Right lobe of liver (tissue), 6 donors: ENCODE results near the gene CDC40. TPM values are rescaled to one million over a fixed set of nuclear protein-coding genes. Genes with fewer than 3 reads are reported as not detected.

Experiments used
- ATAC-seq, 4 donors: fragments of 200-7000 bp; cut with Tn5 transposase; one replicate each; pipeline ENCODE4 v1.9.1; 2020; ENCODE audit warnings: mild to moderate bottlenecking in 4 of 4, moderate library complexity in 4 of 4
- DNase-seq, 3 donors: peaks; one replicate each; pipeline ENCODE4 v3.0.0-alpha.2; 2020
- H3K27ac ChIP-seq, 3 donors: fragments of 200-600 bp; one replicate each; pipeline ENCODE4 v1.8.0; 2022
- H3K27me3 ChIP-seq, 2 donors: fragments of 200-600 bp; one replicate each; pipeline ENCODE4 v1.8.0; 2022
- H3K36me3 ChIP-seq, 4 donors: fragments of 200-600 bp; sonication (generic) in 1 of 4; one replicate each; pipeline versions ENCODE4 v1.5.1 to v1.8.0; 2017 to 2022; ENCODE audit warnings: control low read depth in 1 of 4
- H3K4me1 ChIP-seq, 4 donors: fragments of 200-600 bp; sonication (generic) in 1 of 4; one replicate each; pipeline versions ENCODE4 v1.5.1 to v1.8.0; 2017 to 2022; ENCODE audit warnings: control low read depth in 1 of 4
- H3K4me3 ChIP-seq, 3 donors: fragments of 200-600 bp; one replicate each; pipeline ENCODE4 v1.8.0; 2022
- H3K9me3 ChIP-seq, 4 donors: fragments of 200-600 bp; sonication (generic) in 1 of 4; one replicate each; pipeline versions ENCODE4 v1.5.1 to v1.8.0; 2017 to 2022; ENCODE audit warnings: control low read depth in 1 of 4
- POLR2A ChIP-seq: fragments of 450-650 bp; IDR thresholded peaks from one replicate; pipeline ENCODE4 v1.6.1; 2017; ENCODE audit warnings: antibody characterized with exemption, mild to moderate bottlenecking
- WGBS: methylation state at CpG from one replicate; pipeline ENCODE4 v1.1.6; 2018; ENCODE audit warnings: low coverage, low lambda C conversion rate; ENCODE audit not compliant: insufficient coverage; ENCODE audit errors: missing lambda C conversion rate; 5-methylcytosine and 5-hydroxymethylcytosine counted together
- intact Hi-C, 2 donors: fragments of 100-400 bp; cut with DNase I; formaldehyde crosslinking; loops; one replicate each; pipeline versions ENCODE4 v1.11.2 to v1.14.1; 2022
- total RNA-seq, 6 experiments: library from RNA; depleted of rRNA in 2 of 6; stranded (reverse); fragments of >200 nt in 2 of 6; fragmentation: NEBNext Ultra II Directional in 3 of 6; extraction: Animal tissue kit (Norgen Biotek cat#: 25700) in 3 of 6; gene quantifications; one replicate each; pipeline versions ENCODE4 v1.1.0 to v1.2.4, GENCODE V29; 2016 to 2023
- TF ChIP-seq, protein P1 (sequence below), 4 donors: fragments of 200-600 bp in 3 of 4; fragments of 450-650 bp in 1 of 4; IDR thresholded peaks; one replicate each; pipeline versions ENCODE4 v1.5.1 to v1.8.0; 2016 to 2022; ENCODE audit warnings: antibody characterized with exemption in 4 of 4, mild to moderate bottlenecking in 2 of 4
- donor health status: DM: no; HTN: yes; CAD: no.
- donor health status: DM: no; HTN: no; CAD: no.
- donor health status: DM: no; HTN: no; CAD: no.
- donor health status: DM: no; HTN: yes; CAD: no.
- donor health status: DM: no; HTN: yes; CAD: no.

The CDC40 gene
- total RNA-seq, 6 experiments from 2014 or later, result 10.2 to 12.3 (median 11.0) TPM

- H3K9me3 ChIP-seq, result no peaks in the 10 kb centered on the region
- H3K4me3 ChIP-seq, result no peak overlapping the region
- DNase-seq (no peak), ATAC-seq (peak in 1 of 4 donors; percentile 3)
- intact Hi-C loops, result no loop called here
- 54% methylated on average over 5 of the region's 5 CpGs for WGBS
- TF ChIP-seq POLR2A, result no peak
- H3K36me3 ChIP-seq, result no peaks in the 10 kb centered on the region
- peaks cover 0 to 58% (median 14%) of the 10 kb centered on the region in 4 donors for H3K4me1 ChIP-seq
- no peaks in the 10 kb centered on the region for H3K27me3 ChIP-seq
- H3K27ac ChIP-seq, result peak overlapping the region in 1 of 3 donors; percentile 10
These were observed 3.2 kb downstream of the CDC40 start for GRCh38 chr6:110183292-110183885.

DNA sequence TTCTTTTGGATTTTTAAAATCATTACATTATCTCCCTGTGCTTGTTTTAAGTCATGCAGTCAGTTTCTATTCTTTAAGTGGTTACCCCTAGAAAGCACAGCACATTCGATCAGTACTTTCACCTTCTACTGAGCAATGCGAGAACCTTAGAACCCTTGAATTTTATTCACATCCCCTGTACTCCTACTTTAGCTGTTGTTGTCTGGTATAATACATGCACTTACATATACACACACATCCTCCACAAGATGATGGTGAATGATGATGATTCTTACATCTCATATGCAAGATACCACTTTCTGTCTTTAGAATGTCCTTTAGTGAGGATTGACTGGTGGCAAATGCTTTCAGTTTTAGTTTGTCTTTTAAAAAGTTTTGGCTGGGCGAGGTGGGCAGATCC lies 5.7 kb downstream of the CDC40 start:
- Histone ChIP-seq H3K27me3 (no peaks in the 10 kb centered on the region), H3K4me3 (no peak overlapping the region), H3K9me3 (no peaks in the 10 kb centered on the region), H3K27ac (no peak overlapping the region), H3K36me3 (no peaks in the 10 kb centered on the region), H3K4me1 (peaks cover 0 to 56% (median 14%) of the 10 kb centered on the region in 4 donors)
- 58% methylated on average over 3 of the region's 3 CpGs for WGBS
- DNase-seq, result no peak
- intact Hi-C loops, result no loop called here
- ATAC-seq, result peak in 2 of 4 donors; percentile 5 to 24
- no peak for TF ChIP-seq POLR2A
- TF ChIP-seq, protein P1, sequence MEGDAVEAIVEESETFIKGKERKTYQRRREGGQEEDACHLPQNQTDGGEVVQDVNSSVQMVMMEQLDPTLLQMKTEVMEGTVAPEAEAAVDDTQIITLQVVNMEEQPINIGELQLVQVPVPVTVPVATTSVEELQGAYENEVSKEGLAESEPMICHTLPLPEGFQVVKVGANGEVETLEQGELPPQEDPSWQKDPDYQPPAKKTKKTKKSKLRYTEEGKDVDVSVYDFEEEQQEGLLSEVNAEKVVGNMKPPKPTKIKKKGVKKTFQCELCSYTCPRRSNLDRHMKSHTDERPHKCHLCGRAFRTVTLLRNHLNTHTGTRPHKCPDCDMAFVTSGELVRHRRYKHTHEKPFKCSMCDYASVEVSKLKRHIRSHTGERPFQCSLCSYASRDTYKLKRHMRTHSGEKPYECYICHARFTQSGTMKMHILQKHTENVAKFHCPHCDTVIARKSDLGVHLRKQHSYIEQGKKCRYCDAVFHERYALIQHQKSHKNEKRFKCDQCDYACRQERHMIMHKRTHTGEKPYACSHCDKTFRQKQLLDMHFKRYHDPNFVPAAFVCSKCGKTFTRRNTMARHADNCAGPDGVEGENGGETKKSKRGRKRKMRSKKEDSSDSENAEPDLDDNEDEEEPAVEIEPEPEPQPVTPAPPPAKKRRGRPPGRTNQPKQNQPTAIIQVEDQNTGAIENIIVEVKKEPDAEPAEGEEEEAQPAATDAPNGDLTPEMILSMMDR (IDR thresholded peaks at IDR 0.05), result no peak

- H3K36me3 ChIP-seq, result peaks cover 0 to 4% (median 2%) of the 10 kb centered on the region in 4 donors
- no peak for ATAC-seq
- H3K4me1 ChIP-seq, result peaks cover 0 to 31% (median 5%) of the 10 kb centered on the region in 4 donors
- TF ChIP-seq, protein P1 (IDR thresholded peaks at IDR 0.05), result no peak
- no peak for TF ChIP-seq POLR2A
- DNase-seq, result no peak
- no peak overlapping the region for H3K27ac ChIP-seq
- H3K9me3 ChIP-seq, result no peaks in the 10 kb centered on the region
- H3K27me3 ChIP-seq, result no peaks in the 10 kb centered on the region
- intact Hi-C loops, result no loop called here
- H3K4me3 ChIP-seq, result no peak overlapping the region
These were observed 8.6 kb downstream of the CDC40 start for GRCh38 chr6:110188791-110189190.

DNA sequence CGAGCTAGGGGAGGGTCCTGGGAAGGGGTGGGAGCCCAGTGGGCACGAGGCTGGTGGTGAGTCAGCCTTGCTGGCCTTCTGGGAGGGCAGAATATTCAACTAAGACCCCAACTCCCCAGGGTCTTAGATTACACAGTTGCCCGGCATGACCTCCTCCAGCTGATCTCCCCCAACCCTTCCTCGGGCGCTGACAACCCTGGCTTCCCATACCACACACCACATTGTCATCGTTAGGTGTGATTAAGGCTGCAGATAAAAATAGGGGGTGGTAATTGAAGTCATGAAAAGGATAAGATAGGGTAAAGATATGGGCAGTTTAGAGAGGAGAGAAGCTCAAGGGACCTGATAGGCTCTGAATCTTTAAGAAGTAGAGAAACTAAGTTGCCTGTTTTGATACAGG lies 10.5 kb downstream of the CDC40 start:
- no peaks in the 10 kb centered on the region for H3K27me3 ChIP-seq
- 88% methylated on average over 3 of the region's 6 CpGs for WGBS
- H3K4me1 ChIP-seq, result peaks cover 0 to 23% (median 3%) of the 10 kb centered on the region in 4 donors
- no peak overlapping the region for H3K27ac ChIP-seq
- H3K4me3 ChIP-seq, result no peak overlapping the region
- ATAC-seq (peak in 1 of 4 donors; percentile 30), DNase-seq (no peak)
- TF ChIP-seq, protein P1 (IDR thresholded peaks at IDR 0.05), result no peak
- TF ChIP-seq POLR2A, result no peak
- intact Hi-C loops, result no loop called here
- no peaks in the 10 kb centered on the region for H3K9me3 ChIP-seq
- peaks cover 0 to 11% (median 2%) of the 10 kb centered on the region in 4 donors for H3K36me3 ChIP-seq

GRCh38 chr6:110191477-110191876 lies 11.2 kb downstream of the CDC40 start:
- H3K4me3 ChIP-seq, result no peak overlapping the region
- no peak overlapping the region for H3K27ac ChIP-seq
- H3K4me1 ChIP-seq, result peaks cover 0 to 17% (median 3%) of the 10 kb centered on the region in 4 donors
- DNase-seq, result no peak
- TF ChIP-seq, protein P1 (IDR thresholded peaks at IDR 0.05), result no peak
- no peak for TF ChIP-seq POLR2A
- no peaks in the 10 kb centered on the region for H3K9me3 ChIP-seq
- intact Hi-C loops, result no loop called here
- WGBS, result 81% methylated on average over 2 of the region's 2 CpGs
- no peak for ATAC-seq
- H3K36me3 ChIP-seq, result peaks cover 0 to 11% (median 2%) of the 10 kb centered on the region in 4 donors
- H3K27me3 ChIP-seq, result no peaks in the 10 kb centered on the region
